Measurements from ENCODE around the gene SIN3A. TPM values are rescaled to one million over a fixed set of nuclear protein-coding genes. Genes with fewer than 3 reads are reported as not detected.

Gene SIN3A
- total and polyA plus RNA-seq, 4 donors: 6.8 to 21.9 (median 13.3) TPM

DNA sequence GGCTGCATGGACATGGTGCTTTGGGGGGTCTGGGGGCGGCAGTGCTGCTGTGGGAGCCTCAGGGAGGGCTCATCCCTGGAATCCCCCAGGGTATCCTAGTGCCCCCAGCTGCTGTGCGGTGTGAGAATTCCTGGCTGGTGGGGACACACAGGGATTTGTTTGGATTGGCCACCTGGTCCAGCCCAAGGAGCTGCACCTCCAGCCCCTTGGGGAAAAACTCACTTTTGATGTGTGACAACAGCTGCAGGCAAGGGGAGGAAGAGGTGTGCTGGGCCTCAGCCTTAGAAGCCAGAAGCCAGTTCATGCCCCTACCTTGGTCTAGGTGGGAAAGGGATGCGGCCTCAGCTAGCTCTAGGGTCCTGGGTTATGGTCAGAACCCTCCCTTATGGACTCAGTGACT lies 124.0 kb downstream of the SIN3A start:
- Histone ChIP-seq H3K27me3 (ENCODE audit: control insufficient read depth in 4 of 4, insufficient read depth in 4 of 4, low read length in 3 of 4) (no peaks in the 10 kb centered on the region), H3K4me3 (ENCODE audit: low read depth in 1 of 3, low read length in 3 of 3) (no peak overlapping the region), H3K4me1 (ENCODE audit: control insufficient read depth in 4 of 4, insufficient read depth in 4 of 4, low read length in 3 of 4) (no peaks in the 10 kb centered on the region), H3K27ac (ENCODE audit: low read depth in 1 of 2, low read length in 2 of 2) (no peak overlapping the region), H3K9ac (ENCODE audit: low read depth in 1 of 2, low read length in 2 of 2) (no peak overlapping the region), H3K9me3 (ENCODE audit: control insufficient read depth in 4 of 4, low read length in 3 of 4) (no peaks in the 10 kb centered on the region), H3K36me3 (ENCODE audit: control insufficient read depth in 4 of 4, insufficient read depth in 3 of 4, low read depth in 1 of 4, low read length in 3 of 4) (no peaks in the 10 kb centered on the region)
- TF ChIP-seq HNF4G (IDR thresholded peaks at IDR 0.05) (no peak), EGR1 (IDR thresholded peaks at IDR 0.05; ENCODE audit: low read depth in 2 of 2) (no peak), JUND (IDR thresholded peaks at IDR 0.05) (no peak), FOXA1 (IDR thresholded peaks at IDR 0.05) (no peak), RXRA (IDR thresholded peaks at IDR 0.05) (no peak), HNF4A (conservative IDR thresholded peaks at IDR 0.05) (no peak), GABPA (IDR thresholded peaks at IDR 0.05 in 1 of 2, conservative IDR thresholded peaks at IDR 0.05 in 1 of 2) (no peak), YY1 (IDR thresholded peaks at IDR 0.05) (no peak), SP1 (IDR thresholded peaks at IDR 0.05) (no peak), RAD21 (IDR thresholded peaks at IDR 0.05) (no peak), NR2F2 (IDR thresholded peaks at IDR 0.05) (no peak), FOXA2 (IDR thresholded peaks at IDR 0.05) (no peak)
- TF ChIP-seq, protein P1, sequence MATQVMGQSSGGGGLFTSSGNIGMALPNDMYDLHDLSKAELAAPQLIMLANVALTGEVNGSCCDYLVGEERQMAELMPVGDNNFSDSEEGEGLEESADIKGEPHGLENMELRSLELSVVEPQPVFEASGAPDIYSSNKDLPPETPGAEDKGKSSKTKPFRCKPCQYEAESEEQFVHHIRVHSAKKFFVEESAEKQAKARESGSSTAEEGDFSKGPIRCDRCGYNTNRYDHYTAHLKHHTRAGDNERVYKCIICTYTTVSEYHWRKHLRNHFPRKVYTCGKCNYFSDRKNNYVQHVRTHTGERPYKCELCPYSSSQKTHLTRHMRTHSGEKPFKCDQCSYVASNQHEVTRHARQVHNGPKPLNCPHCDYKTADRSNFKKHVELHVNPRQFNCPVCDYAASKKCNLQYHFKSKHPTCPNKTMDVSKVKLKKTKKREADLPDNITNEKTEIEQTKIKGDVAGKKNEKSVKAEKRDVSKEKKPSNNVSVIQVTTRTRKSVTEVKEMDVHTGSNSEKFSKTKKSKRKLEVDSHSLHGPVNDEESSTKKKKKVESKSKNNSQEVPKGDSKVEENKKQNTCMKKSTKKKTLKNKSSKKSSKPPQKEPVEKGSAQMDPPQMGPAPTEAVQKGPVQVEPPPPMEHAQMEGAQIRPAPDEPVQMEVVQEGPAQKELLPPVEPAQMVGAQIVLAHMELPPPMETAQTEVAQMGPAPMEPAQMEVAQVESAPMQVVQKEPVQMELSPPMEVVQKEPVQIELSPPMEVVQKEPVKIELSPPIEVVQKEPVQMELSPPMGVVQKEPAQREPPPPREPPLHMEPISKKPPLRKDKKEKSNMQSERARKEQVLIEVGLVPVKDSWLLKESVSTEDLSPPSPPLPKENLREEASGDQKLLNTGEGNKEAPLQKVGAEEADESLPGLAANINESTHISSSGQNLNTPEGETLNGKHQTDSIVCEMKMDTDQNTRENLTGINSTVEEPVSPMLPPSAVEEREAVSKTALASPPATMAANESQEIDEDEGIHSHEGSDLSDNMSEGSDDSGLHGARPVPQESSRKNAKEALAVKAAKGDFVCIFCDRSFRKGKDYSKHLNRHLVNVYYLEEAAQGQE (IDR thresholded peaks at IDR 0.05): no peak
- TF ChIP-seq, protein P2, sequence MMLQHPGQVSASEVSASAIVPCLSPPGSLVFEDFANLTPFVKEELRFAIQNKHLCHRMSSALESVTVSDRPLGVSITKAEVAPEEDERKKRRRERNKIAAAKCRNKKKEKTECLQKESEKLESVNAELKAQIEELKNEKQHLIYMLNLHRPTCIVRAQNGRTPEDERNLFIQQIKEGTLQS (IDR thresholded peaks at IDR 0.05): no peak
- TF ChIP-seq, protein P3, sequence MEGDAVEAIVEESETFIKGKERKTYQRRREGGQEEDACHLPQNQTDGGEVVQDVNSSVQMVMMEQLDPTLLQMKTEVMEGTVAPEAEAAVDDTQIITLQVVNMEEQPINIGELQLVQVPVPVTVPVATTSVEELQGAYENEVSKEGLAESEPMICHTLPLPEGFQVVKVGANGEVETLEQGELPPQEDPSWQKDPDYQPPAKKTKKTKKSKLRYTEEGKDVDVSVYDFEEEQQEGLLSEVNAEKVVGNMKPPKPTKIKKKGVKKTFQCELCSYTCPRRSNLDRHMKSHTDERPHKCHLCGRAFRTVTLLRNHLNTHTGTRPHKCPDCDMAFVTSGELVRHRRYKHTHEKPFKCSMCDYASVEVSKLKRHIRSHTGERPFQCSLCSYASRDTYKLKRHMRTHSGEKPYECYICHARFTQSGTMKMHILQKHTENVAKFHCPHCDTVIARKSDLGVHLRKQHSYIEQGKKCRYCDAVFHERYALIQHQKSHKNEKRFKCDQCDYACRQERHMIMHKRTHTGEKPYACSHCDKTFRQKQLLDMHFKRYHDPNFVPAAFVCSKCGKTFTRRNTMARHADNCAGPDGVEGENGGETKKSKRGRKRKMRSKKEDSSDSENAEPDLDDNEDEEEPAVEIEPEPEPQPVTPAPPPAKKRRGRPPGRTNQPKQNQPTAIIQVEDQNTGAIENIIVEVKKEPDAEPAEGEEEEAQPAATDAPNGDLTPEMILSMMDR (IDR thresholded peaks at IDR 0.05; ENCODE audit: low read depth, low read length, missing input control): no peak
- TF ChIP-seq, protein P4, sequence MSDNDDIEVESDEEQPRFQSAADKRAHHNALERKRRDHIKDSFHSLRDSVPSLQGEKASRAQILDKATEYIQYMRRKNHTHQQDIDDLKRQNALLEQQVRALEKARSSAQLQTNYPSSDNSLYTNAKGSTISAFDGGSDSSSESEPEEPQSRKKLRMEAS (IDR thresholded peaks at IDR 0.05): no peak
- WGBS: 95% methylated on average over 3 of the region's 3 CpGs
- DNase-seq (ENCODE audit: low spot score): no peak

DNA sequence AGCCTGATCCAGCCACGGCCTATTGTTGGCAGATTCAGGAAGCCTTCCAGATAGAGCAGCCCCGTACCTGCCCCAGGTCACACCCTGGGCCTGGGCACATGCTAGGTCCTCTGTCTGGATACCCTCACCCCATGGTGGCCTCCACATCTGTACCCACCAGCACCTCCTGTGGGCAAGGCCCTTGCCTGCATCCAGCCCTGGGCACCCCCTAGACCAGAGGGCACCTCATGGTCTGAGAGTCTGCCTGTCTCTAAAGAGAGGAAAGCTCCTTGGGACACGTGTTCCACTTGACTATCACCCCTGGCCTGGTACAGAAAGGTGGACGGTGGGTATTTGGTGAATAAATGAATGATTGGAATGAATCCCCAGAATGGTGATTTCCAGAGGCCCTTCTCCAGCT lies 124.5 kb downstream of the SIN3A start:
- Histone ChIP-seq H3K4me1 (ENCODE audit: control insufficient read depth in 4 of 4, insufficient read depth in 4 of 4, low read length in 3 of 4) (no peaks in the 10 kb centered on the region), H3K27ac (ENCODE audit: low read depth in 1 of 2, low read length in 2 of 2) (no peak overlapping the region), H3K9me3 (ENCODE audit: control insufficient read depth in 4 of 4, low read length in 3 of 4) (no peaks in the 10 kb centered on the region), H3K9ac (ENCODE audit: low read depth in 1 of 2, low read length in 2 of 2) (no peak overlapping the region), H3K36me3 (ENCODE audit: control insufficient read depth in 4 of 4, insufficient read depth in 3 of 4, low read depth in 1 of 4, low read length in 3 of 4) (no peaks in the 10 kb centered on the region), H3K27me3 (ENCODE audit: control insufficient read depth in 4 of 4, insufficient read depth in 4 of 4, low read length in 3 of 4) (no peaks in the 10 kb centered on the region), H3K4me3 (ENCODE audit: low read depth in 1 of 3, low read length in 3 of 3) (no peak overlapping the region)
- no peak for DNase-seq (ENCODE audit: low spot score)
- TF ChIP-seq, protein P5, sequence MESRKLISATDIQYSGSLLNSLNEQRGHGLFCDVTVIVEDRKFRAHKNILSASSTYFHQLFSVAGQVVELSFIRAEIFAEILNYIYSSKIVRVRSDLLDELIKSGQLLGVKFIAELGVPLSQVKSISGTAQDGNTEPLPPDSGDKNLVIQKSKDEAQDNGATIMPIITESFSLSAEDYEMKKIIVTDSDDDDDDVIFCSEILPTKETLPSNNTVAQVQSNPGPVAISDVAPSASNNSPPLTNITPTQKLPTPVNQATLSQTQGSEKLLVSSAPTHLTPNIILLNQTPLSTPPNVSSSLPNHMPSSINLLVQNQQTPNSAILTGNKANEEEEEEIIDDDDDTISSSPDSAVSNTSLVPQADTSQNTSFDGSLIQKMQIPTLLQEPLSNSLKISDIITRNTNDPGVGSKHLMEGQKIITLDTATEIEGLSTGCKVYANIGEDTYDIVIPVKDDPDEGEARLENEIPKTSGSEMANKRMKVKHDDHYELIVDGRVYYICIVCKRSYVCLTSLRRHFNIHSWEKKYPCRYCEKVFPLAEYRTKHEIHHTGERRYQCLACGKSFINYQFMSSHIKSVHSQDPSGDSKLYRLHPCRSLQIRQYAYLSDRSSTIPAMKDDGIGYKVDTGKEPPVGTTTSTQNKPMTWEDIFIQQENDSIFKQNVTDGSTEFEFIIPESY (IDR thresholded peaks at IDR 0.05): no peak
- TF ChIP-seq, protein P2 (IDR thresholded peaks at IDR 0.05): no peak
- TF ChIP-seq SP1 (IDR thresholded peaks at IDR 0.05) (no peak), FOXA2 (IDR thresholded peaks at IDR 0.05) (no peak)
- 89% methylated on average over 4 of the region's 4 CpGs for WGBS
